A549 (cell line): ENCODE data around the gene MCTP2.

Experiments used
- CTCF ChIP-seq: fragments of >200 bp; sonication (Bioruptor Twin); formaldehyde crosslinking; IDR thresholded peaks from 3 replicates; pipeline ENCODE4 v1.5.1; 2016
- MYC ChIP-seq: IDR thresholded peaks from 2 replicates; pipeline ENCODE4 v1.6.1; 2012; ENCODE audit warnings: mild to moderate bottlenecking, inconsistent platforms, low read length, improper control_type of control experiment, borderline replicate concordance
- NR3C1 ChIP-seq: fragments of >200 bp; sonication (Bioruptor Twin); formaldehyde crosslinking; IDR thresholded peaks from 3 replicates; pipeline ENCODE4 v1.6.1; 2017
- POLR2A ChIP-seq: IDR thresholded peaks from 2 replicates; pipeline ENCODE4 v1.6.1; 2012; ENCODE audit warnings: mild to moderate bottlenecking, low read length
- RAD21 ChIP-seq, 2 experiments: fragments of >200 bp in 1 of 2; sonication (Bioruptor Twin) in 1 of 2; formaldehyde crosslinking in 1 of 2; IDR thresholded peaks in 1 of 2; conservative IDR thresholded peaks in 1 of 2; 2 replicates in 1 of 2; 3 replicates in 1 of 2; pipeline ENCODE4 v1.6.1; 2012 to 2018; ENCODE audit warnings: inconsistent platforms in 1 of 2
- REST ChIP-seq: fragments of 200-600 bp; sonication (generic); IDR thresholded peaks from 2 replicates; pipeline ENCODE4 v1.6.1; 2016; ENCODE audit warnings: antibody characterized with exemption, mild to moderate bottlenecking, moderate library complexity

- TF ChIP-seq CTCF, result no peak
- no peak for TF ChIP-seq RAD21 (conservative IDR thresholded peaks at IDR 0.05 in 1 of 2, IDR thresholded peaks at IDR 0.05 in 1 of 2)
- TF ChIP-seq MYC, result no peak
- TF ChIP-seq POLR2A, result no peak
- TF ChIP-seq REST, result no peak
- TF ChIP-seq NR3C1, result no peak
Observed at GRCh38 chr15:94348084-94348483, 116.7 kb downstream of the MCTP2 start.
